ENCODE results near the gene PACSIN2. TPM values are rescaled to one million over a fixed set of nuclear protein-coding genes. Genes with fewer than 3 reads are reported as not detected.
A peak's percentile ranks its signal among the peaks of the same experiment; 100 is the strongest.
"Not testable (repeated sequence)": the region's sequence is repeated elsewhere in the genome, so short reads cannot be mapped to it uniquely, and the experiment has no call there.

The PACSIN2 gene
- total RNA-seq, 1 donor from 2014 or later: 24.5 TPM

- FAIRE-seq (no peak), DNase-seq (ENCODE audit: low spot score in 2 of 2) (no peak)
Observed at GRCh38 chr22:43012390-43012789, 2.6 kb downstream of the PACSIN2 start.

- FAIRE-seq: no peak
Observed at GRCh38 chr22:43011079-43011478, 3.9 kb downstream of the PACSIN2 start.

GRCh38 chr22:43009444-43009843 is 5.5 kb downstream of the PACSIN2 start:
- no peak for FAIRE-seq
- no peak for DNase-seq (ENCODE audit: low spot score in 2 of 2)

More at GRCh38 chr22:43011079-43011478, 3.9 kb downstream of the PACSIN2 start:
- DNase-seq (ENCODE audit: low spot score in 2 of 2): no peak

- DNase-seq (ENCODE audit: low spot score in 2 of 2) (no peak), FAIRE-seq (no peak)
Observed at GRCh38 chr22:43008921-43009320, 6.0 kb downstream of the PACSIN2 start.

GRCh38 chr22:43008509-43008908 is 6.4 kb downstream of the PACSIN2 start:
- DNase-seq (ENCODE audit: low spot score in 2 of 2): no peak
- no peak for FAIRE-seq

- DNase-seq (ENCODE audit: low spot score in 2 of 2): no peak
Observed at GRCh38 chr22:43007519-43008102, 7.3 kb downstream of the PACSIN2 start.

GRCh38 chr22:43006753-43007152 is 8.2 kb downstream of the PACSIN2 start:
- FAIRE-seq (no peak), DNase-seq (ENCODE audit: low spot score in 2 of 2) (no peak)

More at GRCh38 chr22:43007519-43008102, 7.3 kb downstream of the PACSIN2 start:
- FAIRE-seq: no peak

- FAIRE-seq (no peak), DNase-seq (ENCODE audit: low spot score in 2 of 2) (no peak)
Observed at GRCh38 chr22:43006016-43006505, 8.9 kb downstream of the PACSIN2 start.

- FAIRE-seq: no peak
- no peak for DNase-seq (ENCODE audit: low spot score in 2 of 2)
Observed at GRCh38 chr22:43005106-43005505, 9.8 kb downstream of the PACSIN2 start.

GRCh38 chr22:43004362-43005035 is 10.4 kb downstream of the PACSIN2 start:
- DNase-seq (ENCODE audit: low spot score in 2 of 2) (no peak), FAIRE-seq (no peak)

- no peak for FAIRE-seq
- no peak for DNase-seq (ENCODE audit: low spot score in 2 of 2)
Observed at GRCh38 chr22:43002202-43002586, 12.8 kb downstream of the PACSIN2 start.

- DNase-seq (ENCODE audit: low spot score in 2 of 2) (no peak), FAIRE-seq (no peak)
Observed at GRCh38 chr22:43001271-43002201, 13.4 kb downstream of the PACSIN2 start.

- DNase-seq (ENCODE audit: low spot score in 2 of 2) (no peak), FAIRE-seq (no peak)
Observed at GRCh38 chr22:43000441-43001175, 14.3 kb downstream of the PACSIN2 start.

- DNase-seq (ENCODE audit: low spot score in 2 of 2) (no peak), FAIRE-seq (no peak)
Observed at GRCh38 chr22:42997582-42998090, 17.3 kb downstream of the PACSIN2 start.

- no peak for DNase-seq (ENCODE audit: low spot score in 2 of 2)
Observed at GRCh38 chr22:42996646-42997365, 18.1 kb downstream of the PACSIN2 start.

GRCh38 chr22:42995654-42996053 is 19.3 kb downstream of the PACSIN2 start:
- not testable (repeated sequence) for DNase-seq (ENCODE audit: low spot score in 2 of 2); FAIRE-seq

More at GRCh38 chr22:42996646-42997365, 18.1 kb downstream of the PACSIN2 start:
- FAIRE-seq: no peak

- DNase-seq (ENCODE audit: low spot score in 2 of 2) (peak in 1 of 2 donors; percentile 40), FAIRE-seq (no peak)
Observed at GRCh38 chr22:42994917-42995562, 19.9 kb downstream of the PACSIN2 start.

- DNase-seq (ENCODE audit: low spot score in 2 of 2): no peak
Observed at GRCh38 chr22:42994276-42994916, 20.6 kb downstream of the PACSIN2 start.

More at GRCh38 chr22:42994276-42994916, 20.6 kb downstream of the PACSIN2 start:
- no peak for FAIRE-seq

Measured in frontal cortex (tissue), 4 donors.